Peyer's patch (tissue), 4 donors: ENCODE data around the gene RHBDF2. TPM values are rescaled to one million over a fixed set of nuclear protein-coding genes. Genes with fewer than 3 reads are reported as not detected.

Source experiments
- DNase-seq, 3 donors: peaks; one replicate each; pipeline ENCODE4 v3.0.0-alpha.2; 2017 to 2019
- H3K27ac ChIP-seq, 4 donors: fragments of 200-600 bp; sonication (generic); one replicate each; pipeline ENCODE4 v1.5.1; 2016 to 2019
- H3K27me3 ChIP-seq, 2 donors: fragments of 200-600 bp; sonication (generic); one replicate each; pipeline ENCODE4 v1.5.1; 2019
- H3K36me3 ChIP-seq, 3 donors: fragments of 200-600 bp; sonication (generic); one replicate each; pipeline ENCODE4 v1.5.1; 2016 to 2019
- H3K4me1 ChIP-seq, 4 donors: fragments of 200-600 bp; sonication (generic); one replicate each; pipeline ENCODE4 v1.5.1; 2016 to 2019
- H3K4me3 ChIP-seq, 4 donors: fragments of 200-600 bp; sonication (generic); 1 replicate in 3 of 4; 2 replicates in 1 of 4; pipeline ENCODE4 v1.5.1; 2016 to 2019; ENCODE audit warnings: mild to moderate bottlenecking in 1 of 4
- H3K9me3 ChIP-seq, 4 donors: fragments of 200-600 bp; sonication (generic); one replicate each; pipeline ENCODE4 v1.5.1; 2016 to 2019; ENCODE audit warnings: mild to moderate bottlenecking in 1 of 4
- CTCF ChIP-seq, 6 experiments: fragments of 450-650 bp in 4 of 6; fragments of 200-600 bp in 2 of 6; sonication (generic) in 1 of 6; IDR thresholded peaks; one replicate each; pipeline ENCODE4 v1.5.1; 2017 to 2019; ENCODE audit warnings: antibody characterized with exemption in 6 of 6, mild to moderate bottlenecking in 3 of 6, moderate library complexity in 1 of 6
- POLR2A ChIP-seq, 2 donors: fragments of 450-650 bp; IDR thresholded peaks; one replicate each; pipeline ENCODE4 v1.5.1; 2017; ENCODE audit warnings: antibody characterized with exemption in 2 of 2, mild to moderate bottlenecking in 2 of 2, moderate library complexity in 2 of 2
- total RNA-seq, 4 donors: library from RNA; depleted of rRNA; stranded (reverse); fragments of >200 nt; gene quantifications; one replicate each; pipeline ENCODE4 v1.1.0, GENCODE V29; 2016

The RHBDF2 gene
- total RNA-seq, 4 donors from 2014 or later, result 8.8 to 225 (median 33.0) TPM

- DNase-seq, result no peak
- no peaks in the 10 kb centered on the region for H3K27me3 ChIP-seq
- no peaks in the 10 kb centered on the region for H3K36me3 ChIP-seq
- H3K4me1 ChIP-seq, result peaks cover 0 to 29% (median 0%) of the 10 kb centered on the region in 4 donors
- H3K27ac ChIP-seq, result no peak overlapping the region
- TF ChIP-seq POLR2A (IDR thresholded peaks at IDR 0.05), result no peak
- no peak for TF ChIP-seq CTCF (IDR thresholded peaks at IDR 0.05)
- no peaks in the 10 kb centered on the region for H3K9me3 ChIP-seq
- H3K4me3 ChIP-seq, result no peak overlapping the region
These were observed 55.4 kb downstream of the RHBDF2 start for GRCh38 chr17:76445697-76446448.

GRCh38 chr17:76444518-76445311, 56.5 kb downstream of the RHBDF2 start:
- Histone ChIP-seq H3K4me3 (no peak overlapping the region), H3K4me1 (peaks cover 0 to 29% (median 0%) of the 10 kb centered on the region in 4 donors)

GRCh38 chr17:76442341-76443338, 58.6 kb downstream of the RHBDF2 start:
- H3K9me3 ChIP-seq, result no peaks in the 10 kb centered on the region
- no peak overlapping the region for H3K4me3 ChIP-seq
- H3K27ac ChIP-seq, result no peak overlapping the region
- no peak for DNase-seq
- TF ChIP-seq POLR2A (IDR thresholded peaks at IDR 0.05), result no peak
- TF ChIP-seq CTCF (IDR thresholded peaks at IDR 0.05), result no peak
- H3K36me3 ChIP-seq, result no peaks in the 10 kb centered on the region
- no peaks in the 10 kb centered on the region for H3K27me3 ChIP-seq
- H3K4me1 ChIP-seq, result peaks cover 0 to 19% (median 0%) of the 10 kb centered on the region in 4 donors

More at GRCh38 chr17:76444518-76445311, 56.5 kb downstream of the RHBDF2 start:
- TF ChIP-seq POLR2A (IDR thresholded peaks at IDR 0.05) (no peak), CTCF (IDR thresholded peaks at IDR 0.05) (no peak)
- Histone ChIP-seq H3K9me3 (no peaks in the 10 kb centered on the region), H3K36me3 (no peaks in the 10 kb centered on the region), H3K27ac (no peak overlapping the region), H3K27me3 (no peaks in the 10 kb centered on the region)
- DNase-seq, result no peak

GRCh38 chr17:76441686-76442340, 59.4 kb downstream of the RHBDF2 start:
- Histone ChIP-seq H3K4me1 (peaks cover 0 to 11% (median 0%) of the 10 kb centered on the region in 4 donors), H3K9me3 (no peaks in the 10 kb centered on the region), H3K27ac (no peak overlapping the region), H3K27me3 (no peaks in the 10 kb centered on the region), H3K4me3 (no peak overlapping the region), H3K36me3 (no peaks in the 10 kb centered on the region)
- TF ChIP-seq CTCF (IDR thresholded peaks at IDR 0.05), result no peak
- no peak for TF ChIP-seq POLR2A (IDR thresholded peaks at IDR 0.05)
- no peak for DNase-seq
